HEK293 (cell line): ENCODE measurements around the gene STMP1.

Experiments
- CTCF ChIA-PET: fragments of 350-600 bp; formaldehyde crosslinking; extraction: SDS; loops from one replicate; lab custom pipeline; 2021; ENCODE audit warnings: antibody characterized with exemption; lab: Yijun Ruan, JAX
- POLR2A ChIA-PET: fragments of 300-600 bp; formaldehyde crosslinking; extraction: SDS; loops from one replicate; lab custom pipeline; 2020; ENCODE audit warnings: antibody characterized with exemption, inconsistent platforms; lab: Yijun Ruan, JAX
- H3K27ac ChIP-seq: fragments of 200-500 bp; sonication (Bioruptor generic); 2 replicates; pipeline ENCODE4 v1.5.1; 2014; ENCODE audit warnings: low read depth, low read length, control low read depth, inconsistent platforms; ENCODE audit errors: extremely low read depth
- H3K36me3 ChIP-seq, 2 experiments: fragments of 200-500 bp in 1 of 2; sonication (Bioruptor generic) in 1 of 2; 1 replicate in 1 of 2; 2 replicates in 1 of 2; pipeline ENCODE4 v1.5.1; 2014 to 2017; ENCODE audit warnings: inconsistent platforms in 2 of 2, low read length in 2 of 2; ENCODE audit not compliant: control insufficient read depth in 2 of 2, insufficient read depth in 1 of 2
- H3K4me1 ChIP-seq: fragments of 200-500 bp; sonication (Bioruptor generic); 2 replicates; pipeline ENCODE4 v1.5.1; 2014; ENCODE audit warnings: mild to moderate bottlenecking, low read length, inconsistent platforms; ENCODE audit not compliant: control insufficient read depth, insufficient read depth
- H3K4me3 ChIP-seq: 2 replicates; pipeline ENCODE4 v1.5.1; 2011; ENCODE audit warnings: low read depth, mild to moderate bottlenecking, control low read depth, low read length, moderate library complexity
- H3K9me3 ChIP-seq: fragments of 200-500 bp; sonication (Bioruptor generic); 2 replicates; pipeline ENCODE4 v1.5.1; 2014; ENCODE audit warnings: low read depth, low read length, inconsistent platforms; ENCODE audit not compliant: control insufficient read depth, insufficient read depth
- BCL11A ChIP-seq: fragments of 450-650 bp; formaldehyde crosslinking; IDR thresholded peaks from 2 replicates; pipeline ENCODE4 v1.5.1; 2016; ENCODE audit warnings: low read depth, missing biosample characterization, missing genetic modification characterization
- GLIS1 ChIP-seq: fragments of 450-650 bp; formaldehyde crosslinking; IDR thresholded peaks from 2 replicates; pipeline ENCODE4 v1.5.1; 2016; ENCODE audit warnings: missing biosample characterization, missing genetic modification characterization
- KLF8 ChIP-seq: fragments of 450-650 bp; formaldehyde crosslinking; IDR thresholded peaks from 2 replicates; pipeline ENCODE4 v1.5.1; 2016; ENCODE audit warnings: missing biosample characterization, missing genetic modification characterization
- SCRT1 ChIP-seq: fragments of 450-650 bp; formaldehyde crosslinking; IDR thresholded peaks from 2 replicates; pipeline ENCODE4 v1.5.1; 2016; ENCODE audit warnings: missing biosample characterization, missing genetic modification characterization, borderline replicate concordance
- SCRT2 ChIP-seq: fragments of 450-650 bp; formaldehyde crosslinking; IDR thresholded peaks from 2 replicates; pipeline ENCODE4 v1.5.1; 2016; ENCODE audit warnings: missing biosample characterization, missing genetic modification characterization
- SP2 ChIP-seq: fragments of 450-650 bp; formaldehyde crosslinking; IDR thresholded peaks from 2 replicates; pipeline ENCODE4 v1.5.1; 2016; ENCODE audit warnings: missing biosample characterization, missing genetic modification characterization
- TSHZ1 ChIP-seq: fragments of 450-650 bp; formaldehyde crosslinking; IDR thresholded peaks from 2 replicates; pipeline ENCODE4 v1.5.1; 2016; ENCODE audit warnings: missing biosample characterization, missing genetic modification characterization, borderline replicate concordance
- ZBTB44 ChIP-seq: fragments of 450-650 bp; IDR thresholded peaks from 2 replicates; pipeline ENCODE4 v1.5.1; 2018; ENCODE audit warnings: missing biosample characterization, mild to moderate bottlenecking, missing genetic modification characterization
- ZBTB7A ChIP-seq: fragments of 450-650 bp; formaldehyde crosslinking; IDR thresholded peaks from 2 replicates; pipeline ENCODE4 v1.5.1; 2016; ENCODE audit warnings: low read depth, missing biosample characterization, missing genetic modification characterization
- ZBTB8A ChIP-seq: fragments of 450-650 bp; formaldehyde crosslinking; IDR thresholded peaks from 2 replicates; pipeline ENCODE4 v1.5.1; 2016; ENCODE audit warnings: missing biosample characterization, missing genetic modification characterization
- ZFP69B ChIP-seq: fragments of 450-650 bp; formaldehyde crosslinking; IDR thresholded peaks from 2 replicates; pipeline ENCODE4 v1.5.1; 2016; ENCODE audit warnings: missing biosample characterization, missing genetic modification characterization
- ZNF18 ChIP-seq: fragments of 450-650 bp; formaldehyde crosslinking; IDR thresholded peaks from 2 replicates; pipeline ENCODE4 v1.5.1; 2016; ENCODE audit warnings: missing biosample characterization, missing genetic modification characterization
- ZNF362 ChIP-seq: fragments of 450-650 bp; formaldehyde crosslinking; IDR thresholded peaks from 2 replicates; pipeline ENCODE4 v1.5.1; 2016; ENCODE audit warnings: missing biosample characterization, missing genetic modification characterization
- ZNF404 ChIP-seq: fragments of 450-650 bp; formaldehyde crosslinking; IDR thresholded peaks from 2 replicates; pipeline ENCODE4 v1.5.1; 2017; ENCODE audit warnings: missing biosample characterization, missing genetic modification characterization
- ZNF449 ChIP-seq: fragments of 450-650 bp; formaldehyde crosslinking; IDR thresholded peaks from 2 replicates; pipeline ENCODE4 v1.5.1; 2017; ENCODE audit warnings: missing biosample characterization, mild to moderate bottlenecking, missing genetic modification characterization, moderate library complexity
- ZNF561 ChIP-seq: fragments of 450-650 bp; IDR thresholded peaks from 2 replicates; pipeline ENCODE4 v1.5.1; 2018; ENCODE audit warnings: missing biosample characterization, missing genetic modification characterization, borderline replicate concordance
- ZNF768 ChIP-seq: fragments of 450-650 bp; formaldehyde crosslinking; IDR thresholded peaks from 2 replicates; pipeline ENCODE4 v1.5.1; 2018; ENCODE audit warnings: missing biosample characterization, mild to moderate bottlenecking, missing genetic modification characterization
- ZNF843 ChIP-seq: fragments of 450-650 bp; formaldehyde crosslinking; IDR thresholded peaks from 2 replicates; pipeline ENCODE4 v1.5.1; 2016; ENCODE audit warnings: missing biosample characterization, missing genetic modification characterization
- ZXDB ChIP-seq: fragments of 450-650 bp; formaldehyde crosslinking; IDR thresholded peaks from 2 replicates; pipeline ENCODE4 v1.5.1; 2016; ENCODE audit warnings: missing biosample characterization, missing genetic modification characterization

The STMP1 gene

GRCh38 chr7:135661311-135662122 lies 797 bp upstream of the STMP1 start:
- H3K9me3 ChIP-seq: no peaks in the 10 kb centered on the region
- ChIA-PET POLR2A (interaction anchor here (1.0 to 1.6 kb wide), 6 partner anchors 10 to 79 kb away, joined by 3 to 7 read pairs (median 3); no protein-coding TSS in a partner anchor), CTCF (interaction anchor here (0.5 to 5.6 kb wide), 8 partner anchors 11 to 451 kb away, joined by 3 to 41 read pairs (median 3); no protein-coding TSS in a partner anchor)
- peak overlapping the region; percentile 37; the same call in 1 of the 2 replicates for H3K27ac ChIP-seq
- H3K4me1 ChIP-seq: no peaks in the 10 kb centered on the region
- peak overlapping the region; percentile 44 for H3K4me3 ChIP-seq
- TF ChIP-seq SCRT2 (tag by site-specific recombination) (peak; percentile 83), SCRT1 (tag by site-specific recombination) (0 out of 2 replicates have a peak, but pooled peaks have one; percentile 25), ZNF561 (tag by site-specific recombination) (no peak)
- no peaks in the 10 kb centered on the region for H3K36me3 ChIP-seq

- Histone ChIP-seq H3K36me3 (no peaks in the 10 kb centered on the region), H3K27ac (peak overlapping the region; percentile 37; the same call in 1 of the 2 replicates), H3K9me3 (no peaks in the 10 kb centered on the region), H3K4me3 (peak overlapping the region; percentile 44), H3K4me1 (no peaks in the 10 kb centered on the region)
- TF ChIP-seq ZBTB7A (tag by site-specific recombination) (no peak), ZNF449 (peak; percentile 72; the same call in 1 of the 2 replicates), ZNF404 (tag by site-specific recombination) (no peak), ZNF362 (tag by site-specific recombination) (no peak), KLF8 (tag by site-specific recombination) (no peak), ZBTB8A (tag by site-specific recombination) (peak; percentile 79; the same call in 1 of the 2 replicates)
- POLR2A ChIA-PET: interaction anchor here (1.0 to 1.6 kb wide), 6 partner anchors 10 to 79 kb away, joined by 3 to 7 read pairs (median 3); no protein-coding TSS in a partner anchor
- CTCF ChIA-PET: interaction anchor here (0.5 to 5.6 kb wide), 7 partner anchors 11 to 425 kb away, joined by 3 to 41 read pairs (median 4); no protein-coding TSS in a partner anchor
These were observed 266 bp upstream of the STMP1 start for GRCh38 chr7:135662123-135662372.

- Histone ChIP-seq H3K4me1 (no peaks in the 10 kb centered on the region), H3K4me3 (no peak overlapping the region), H3K36me3 (peaks cover 0 to 5% of the 10 kb centered on the region in 2 experiments; a peak in 1 of 3 replicates), H3K27ac (no peak overlapping the region), H3K9me3 (no peaks in the 10 kb centered on the region)
- CTCF ChIA-PET: interaction anchor here (0.6 to 5.6 kb wide), 9 partner anchors 9 to 979 kb away, joined by 3 to 41 read pairs (median 7); no protein-coding TSS in a partner anchor
- POLR2A ChIA-PET: interaction anchor here (0.7 to 1.1 kb wide), 6 partner anchors 19 to 240 kb away, joined by 3 to 12 read pairs (median 6); no protein-coding TSS in a partner anchor
- TF ChIP-seq BCL11A (tag by site-specific recombination) (peak; percentile 84; the same call in 1 of the 2 replicates), ZBTB44 (no peak), ZNF768 (tag by site-specific recombination) (no peak), SP2 (tag by site-specific recombination) (0 out of 2 replicates have a peak, but pooled peaks have one; percentile 5), ZNF843 (tag by site-specific recombination) (peak; percentile 89), ZFP69B (tag by site-specific recombination) (peak; percentile 54; the same call in 1 of the 2 replicates), ZXDB (peak; percentile 79), TSHZ1 (tag by site-specific recombination) (peak; percentile 63; the same call in 1 of the 2 replicates), GLIS1 (tag by site-specific recombination) (peak; percentile 82), SCRT2 (tag by site-specific recombination) (peak; percentile 97), ZNF18 (tag by site-specific recombination) (0 out of 2 replicates have a peak, but pooled peaks have one; percentile 42)
These were observed 1.8 kb downstream of the STMP1 start for GRCh38 chr7:135664046-135664589.
